Breast epithelium (tissue), 4 donors: ENCODE results near the gene ZNF408. TPM values are rescaled to one million over a fixed set of nuclear protein-coding genes. Genes with fewer than 3 reads are reported as not detected.
A peak's percentile ranks its signal among the peaks of the same experiment; 100 is the strongest.

Experiments
- DNase-seq, 2 donors: peaks; one replicate each; pipeline ENCODE4 v3.0.0-alpha.2; 2019; ENCODE audit warnings: low spot score in 2 of 2
- H3K27ac ChIP-seq, 2 donors: fragments of 200-600 bp; sonication (generic) in 1 of 2; one replicate each; pipeline ENCODE4 v1.5.1; 2016 to 2019; ENCODE audit warnings: mild to moderate bottlenecking in 1 of 2
- H3K27me3 ChIP-seq, 2 donors: fragments of 200-600 bp; sonication (generic) in 1 of 2; one replicate each; pipeline versions ENCODE4 v1.5.1 to v1.6.0; 2017 to 2019; ENCODE audit warnings: control low read depth in 1 of 2, mild to moderate bottlenecking in 1 of 2
- H3K36me3 ChIP-seq: fragments of 200-600 bp; one replicate; pipeline ENCODE4 v1.5.1; 2019
- H3K4me1 ChIP-seq, 2 donors: fragments of 200-600 bp; sonication (generic); one replicate each; pipeline ENCODE4 v1.5.1; 2016 to 2019; ENCODE audit warnings: control low read depth in 1 of 2
- H3K4me3 ChIP-seq, 3 donors: fragments of 200-600 bp; sonication (generic); 1 replicate in 2 of 3; 2 replicates in 1 of 3; pipeline ENCODE4 v1.5.1; 2016 to 2019; ENCODE audit warnings: mild to moderate bottlenecking in 3 of 3, moderate library complexity in 2 of 3
- H3K9me3 ChIP-seq, 2 donors: fragments of 200-600 bp; sonication (generic) in 1 of 2; one replicate each; pipeline ENCODE4 v1.5.1; 2016 to 2019; ENCODE audit warnings: control low read depth in 1 of 2
- CTCF ChIP-seq, 3 donors: fragments of 450-650 bp; IDR thresholded peaks; one replicate each; pipeline ENCODE4 v1.5.1; 2016 to 2017; ENCODE audit warnings: antibody characterized with exemption in 3 of 3, mild to moderate bottlenecking in 3 of 3, moderate library complexity in 3 of 3
- POLR2A ChIP-seq: fragments of 450-650 bp; IDR thresholded peaks from one replicate; pipeline ENCODE4 v1.6.1; 2016; ENCODE audit warnings: antibody characterized with exemption, mild to moderate bottlenecking, moderate library complexity
- POLR2AphosphoS5 ChIP-seq, 3 donors: sonication (generic); formaldehyde crosslinking; IDR thresholded peaks; one replicate each; pipeline ENCODE4 v1.6.1; 2017; ENCODE audit warnings: antibody characterized with exemption in 3 of 3
- intact Hi-C: fragments of 100-400 bp; cut with DNase I; formaldehyde crosslinking; loops from one replicate; pipeline ENCODE4 v1.15.1; 2023; ENCODE audit warnings: low total_unique reads
- total RNA-seq, 3 donors: library from RNA; depleted of rRNA; stranded (reverse); fragments of >200 nt; gene quantifications; one replicate each; pipeline ENCODE4 v1.1.0, GENCODE V29; 2016

ZNF408 gene
- total RNA-seq, 3 donors from 2014 or later: 6.4 to 8.0 (median 7.5) TPM

- Histone ChIP-seq H3K4me3 (no peak overlapping the region), H3K27me3 (no peaks in the 10 kb centered on the region), H3K36me3 (peaks cover 9% of the 10 kb centered on the region), H3K9me3 (no peaks in the 10 kb centered on the region), H3K27ac (peak overlapping the region in 1 of 2 donors; percentile 34), H3K4me1 (peaks cover 12 to 13% of the 10 kb centered on the region in 2 donors)
- DNase-seq: no peak
- no peak for TF ChIP-seq CTCF (IDR thresholded peaks at IDR 0.05)
- no peak for TF ChIP-seq POLR2AphosphoS5 (IDR thresholded peaks at IDR 0.05)
- no peak for TF ChIP-seq POLR2A
- intact Hi-C loops: no loop called here
Measured at GRCh38 chr11:46672381-46672839, 28.4 kb upstream of the ZNF408 start.

- Histone ChIP-seq H3K4me1 (peaks cover 12 to 13% of the 10 kb centered on the region in 2 donors), H3K27me3 (no peaks in the 10 kb centered on the region), H3K36me3 (peaks cover 14% of the 10 kb centered on the region), H3K4me3 (no peak overlapping the region), H3K9me3 (no peaks in the 10 kb centered on the region), H3K27ac (peak overlapping the region; percentile 90 to 97)
- TF ChIP-seq POLR2AphosphoS5 (IDR thresholded peaks at IDR 0.05) (no peak), CTCF (IDR thresholded peaks at IDR 0.05) (no peak), POLR2A (no peak)
- intact Hi-C loops: no loop called here
- DNase-seq: no peak
Measured at GRCh38 chr11:46673713-46674462, 26.9 kb upstream of the ZNF408 start.

GRCh38 chr11:46674463-46675287, 26.2 kb upstream of the ZNF408 start:
- TF ChIP-seq POLR2A (no peak), CTCF (IDR thresholded peaks at IDR 0.05) (no peak), POLR2AphosphoS5 (IDR thresholded peaks at IDR 0.05) (no peak)
- no peak for DNase-seq
- no peak overlapping the region for H3K4me3 ChIP-seq

GRCh38 chr11:46675288-46675851, 25.5 kb upstream of the ZNF408 start:
- intact Hi-C loops: no loop called here
- TF ChIP-seq POLR2AphosphoS5 (IDR thresholded peaks at IDR 0.05) (peak in 2 of 3 donors; percentile 33 to 78), CTCF (IDR thresholded peaks at IDR 0.05) (peak in 2 of 3 donors; percentile 18 to 21), POLR2A (no peak)
- DNase-seq: peak; percentile 46 to 70
- Histone ChIP-seq H3K27ac (peak overlapping the region; percentile 90 to 97), H3K4me3 (no peak overlapping the region), H3K9me3 (no peaks in the 10 kb centered on the region), H3K36me3 (peaks cover 12% of the 10 kb centered on the region), H3K27me3 (no peaks in the 10 kb centered on the region), H3K4me1 (peaks cover 12 to 13% of the 10 kb centered on the region in 2 donors)

More at GRCh38 chr11:46674463-46675287, 26.2 kb upstream of the ZNF408 start:
- peak overlapping the region; percentile 90 to 97 for H3K27ac ChIP-seq
- intact Hi-C loops: no loop called here
- no peaks in the 10 kb centered on the region for H3K27me3 ChIP-seq
- peaks cover 9% of the 10 kb centered on the region for H3K36me3 ChIP-seq
- peaks cover 12 to 13% of the 10 kb centered on the region in 2 donors for H3K4me1 ChIP-seq
- H3K9me3 ChIP-seq: no peaks in the 10 kb centered on the region
